ENCODE results near the gene SFPQ. TPM values are rescaled to one million over a fixed set of nuclear protein-coding genes. Genes with fewer than 3 reads are reported as not detected.
"Not testable (repeated sequence)": the region's sequence is repeated elsewhere in the genome, so short reads cannot be mapped to it uniquely, and the experiment has no call there.

Gene SFPQ
- 100 to 1,000 TPM in 2 of 4 donors, 10 to 100 TPM in 2; 91.9 to 130 (median 105) TPM for total RNA-seq
- 101 TPM for polyA plus RNA-seq
- long read RNA-seq, donor 1, transcript SFPQ-201 (10 exons, 3,747 nt) = major isoform, 297 of 337 reads
- long read RNA-seq, donor 1, partial matches to known transcripts = 12 of 337 reads
- long read RNA-seq, donor 1, other reads (novel, unspliced or antisense) = 28 of 337 reads
- long read RNA-seq, donor 2, transcript SFPQ-201 (10 exons, 3,747 nt) = major isoform, 116 of 138 reads
- long read RNA-seq, donor 2, partial matches to known transcripts = 5 of 138 reads
- long read RNA-seq, donor 2, other reads (novel, unspliced or antisense) = 17 of 138 reads
- long read RNA-seq, donor 3, transcript SFPQ-201 (10 exons, 3,747 nt) = major isoform, 37 of 63 reads
- long read RNA-seq, donor 3, partial matches to known transcripts = 8 of 63 reads
- long read RNA-seq, donor 3, other reads (novel, unspliced or antisense) = 12 of 63 reads
- long read RNA-seq, donor 4, transcript SFPQ-201 (10 exons, 3,747 nt) = major isoform, 103 of 126 reads
- long read RNA-seq, donor 4, partial matches to known transcripts = 1 of 126 reads
- long read RNA-seq, donor 4, other reads (novel, unspliced or antisense) = 21 of 126 reads

GRCh38 chr1:35192853-35193664, at the start of gene SFPQ:
Gene SFPQ (minus strand): TSS chr1:35193145. CDS start chr1:35193049, 96 bp downstream.
- DNase-seq (peak; percentile 96 to 98 (median 97)), ATAC-seq (peak; percentile 97)
- peak within 1 kb of the TSS; percentile 95 for H3K27ac ChIP-seq (ENCODE audit: low read length)
- WGBS = under 1% methylated on average over 50 of the region's 50 CpGs
- peak within 1 kb of the TSS; percentile 96 for H3K4me3 ChIP-seq (ENCODE audit: low read length)
- intact Hi-C loops (cut with DNase I) = no loop called here
- H3K4me1 ChIP-seq (ENCODE audit: control insufficient read depth, insufficient read depth, low read length) = peaks cover 7% of the 10 kb centered on the region
- H3K27me3 ChIP-seq (ENCODE audit: control insufficient read depth, insufficient read depth) = no peaks in the 10 kb centered on the region
- no peaks in the 10 kb centered on the region for H3K9me3 ChIP-seq (ENCODE audit: control insufficient read depth, low read length)

- intact Hi-C loops (cut with DNase I); ATAC-seq; H3K27me3 ChIP-seq (ENCODE audit: control insufficient read depth, insufficient read depth); DNase-seq; H3K4me3 ChIP-seq (ENCODE audit: low read length); H3K9me3 ChIP-seq (ENCODE audit: control insufficient read depth, low read length); H3K27ac ChIP-seq (ENCODE audit: low read length); H3K4me1 ChIP-seq (ENCODE audit: control insufficient read depth, insufficient read depth, low read length): not testable (repeated sequence)
- 96% methylated on average over 2 of the region's 2 CpGs for WGBS
Observed at GRCh38 chr1:35236772-35237171, 43.8 kb upstream of the SFPQ start.

GRCh38 chr1:35231287-35231686, 38.3 kb upstream of the SFPQ start:
- Histone ChIP-seq H3K27me3 (ENCODE audit: control insufficient read depth, insufficient read depth) (no peaks in the 10 kb centered on the region), H3K4me1 (ENCODE audit: control insufficient read depth, insufficient read depth, low read length) (no peaks in the 10 kb centered on the region), H3K9me3 (ENCODE audit: control insufficient read depth, low read length) (no peaks in the 10 kb centered on the region), H3K27ac (ENCODE audit: low read length) (no peak overlapping the region), H3K4me3 (ENCODE audit: low read length) (no peak overlapping the region)
- WGBS = 53% methylated on average over 1 of the region's 1 CpG
- intact Hi-C loops (cut with DNase I) = no loop called here
- no peak for ATAC-seq
- no peak for DNase-seq

- Histone ChIP-seq H3K4me3 (ENCODE audit: low read length) (no peak overlapping the region), H3K4me1 (ENCODE audit: control insufficient read depth, insufficient read depth, low read length) (no peaks in the 10 kb centered on the region), H3K27me3 (ENCODE audit: control insufficient read depth, insufficient read depth) (no peaks in the 10 kb centered on the region), H3K9me3 (ENCODE audit: control insufficient read depth, low read length) (no peaks in the 10 kb centered on the region), H3K27ac (ENCODE audit: low read length) (no peak overlapping the region)
- ATAC-seq (no peak), DNase-seq (no peak)
- WGBS = 78% methylated on average over 1 of the region's 1 CpG
- intact Hi-C loops (cut with DNase I) = no loop called here
Observed at GRCh38 chr1:35229587-35230360, 36.8 kb upstream of the SFPQ start.

- Histone ChIP-seq H3K4me1 (ENCODE audit: control insufficient read depth, insufficient read depth, low read length) (no peaks in the 10 kb centered on the region), H3K27ac (ENCODE audit: low read length) (no peak overlapping the region), H3K27me3 (ENCODE audit: control insufficient read depth, insufficient read depth) (no peaks in the 10 kb centered on the region), H3K9me3 (ENCODE audit: control insufficient read depth, low read length) (no peaks in the 10 kb centered on the region), H3K4me3 (ENCODE audit: low read length) (no peak overlapping the region)
- ATAC-seq (no peak), DNase-seq (no peak)
- intact Hi-C loops (cut with DNase I) = no loop called here
- 86% methylated on average over 2 of the region's 2 CpGs for WGBS
Observed at GRCh38 chr1:35226546-35226945, 33.6 kb upstream of the SFPQ start.

- no peak overlapping the region for H3K4me3 ChIP-seq (ENCODE audit: low read length)
- intact Hi-C loops (cut with DNase I) = no loop called here
- H3K27ac ChIP-seq (ENCODE audit: low read length) = no peak overlapping the region
- H3K9me3 ChIP-seq (ENCODE audit: control insufficient read depth, low read length) = no peaks in the 10 kb centered on the region
- ATAC-seq (peak; percentile 16 to 20), DNase-seq (no peak)
- H3K27me3 ChIP-seq (ENCODE audit: control insufficient read depth, insufficient read depth) = no peaks in the 10 kb centered on the region
- WGBS = 65% methylated on average over 4 of the region's 4 CpGs
- no peaks in the 10 kb centered on the region for H3K4me1 ChIP-seq (ENCODE audit: control insufficient read depth, insufficient read depth, low read length)
Observed at GRCh38 chr1:35223084-35223630, 30.2 kb upstream of the SFPQ start.

GRCh38 chr1:35222322-35223083, 29.6 kb upstream of the SFPQ start:
- H3K9me3 ChIP-seq (ENCODE audit: control insufficient read depth, low read length) = no peaks in the 10 kb centered on the region
- H3K27ac ChIP-seq (ENCODE audit: low read length) = no peak overlapping the region
- H3K27me3 ChIP-seq (ENCODE audit: control insufficient read depth, insufficient read depth) = no peaks in the 10 kb centered on the region
- no peak for DNase-seq
- H3K4me1 ChIP-seq (ENCODE audit: control insufficient read depth, insufficient read depth, low read length) = no peaks in the 10 kb centered on the region
- H3K4me3 ChIP-seq (ENCODE audit: low read length) = no peak overlapping the region
- intact Hi-C loops (cut with DNase I) = no loop called here
- WGBS = 45% methylated on average over 6 of the region's 6 CpGs
- ATAC-seq = peak; percentile 59 to 88

- ATAC-seq (no peak), DNase-seq (no peak)
- H3K4me1 ChIP-seq (ENCODE audit: control insufficient read depth, insufficient read depth, low read length) = no peaks in the 10 kb centered on the region
- intact Hi-C loops (cut with DNase I) = no loop called here
- no peaks in the 10 kb centered on the region for H3K9me3 ChIP-seq (ENCODE audit: control insufficient read depth, low read length)
- H3K27me3 ChIP-seq (ENCODE audit: control insufficient read depth, insufficient read depth) = no peaks in the 10 kb centered on the region
- no peak overlapping the region for H3K27ac ChIP-seq (ENCODE audit: low read length)
- H3K4me3 ChIP-seq (ENCODE audit: low read length) = no peak overlapping the region
- 42% methylated on average over 2 of the region's 2 CpGs for WGBS
Observed at GRCh38 chr1:35220976-35221375, 28.0 kb upstream of the SFPQ start.

GRCh38 chr1:35215346-35215745, 22.4 kb upstream of the SFPQ start:
- intact Hi-C loops (cut with DNase I) = no loop called here
- 29% methylated on average over 3 of the region's 3 CpGs for WGBS
- Histone ChIP-seq H3K9me3 (ENCODE audit: control insufficient read depth, low read length) (no peaks in the 10 kb centered on the region), H3K27ac (ENCODE audit: low read length) (no peak overlapping the region), H3K27me3 (ENCODE audit: control insufficient read depth, insufficient read depth) (no peaks in the 10 kb centered on the region), H3K4me3 (ENCODE audit: low read length) (no peak overlapping the region), H3K4me1 (ENCODE audit: control insufficient read depth, insufficient read depth, low read length) (no peaks in the 10 kb centered on the region)
- ATAC-seq (peak; percentile 67 to 86), DNase-seq (no peak)

GRCh38 chr1:35211120-35211414, 18.1 kb upstream of the SFPQ start:
- intact Hi-C loops (cut with DNase I) = no loop called here
- H3K4me3 ChIP-seq (ENCODE audit: low read length) = no peak overlapping the region
- DNase-seq (no peak), ATAC-seq (no peak)
- H3K27me3 ChIP-seq (ENCODE audit: control insufficient read depth, insufficient read depth) = no peaks in the 10 kb centered on the region
- H3K27ac ChIP-seq (ENCODE audit: low read length) = no peak overlapping the region
- H3K9me3 ChIP-seq (ENCODE audit: control insufficient read depth, low read length) = no peaks in the 10 kb centered on the region
- WGBS = 54% methylated on average over 1 of the region's 1 CpG
- H3K4me1 ChIP-seq (ENCODE audit: control insufficient read depth, insufficient read depth, low read length) = no peaks in the 10 kb centered on the region

Measured in right cardiac atrium (tissue), 5 donors.